SK-N-SH (cell line): ENCODE measurements around the gene HDAC4.

Experiments
- RAD21 ChIP-seq: IDR thresholded peaks from 2 replicates; pipeline ENCODE4 v1.6.1; 2012; ENCODE audit warnings: mild to moderate bottlenecking, low read length
- TF ChIP-seq, protein P1 (sequence below): fragments of 200-600 bp; sonication (generic); IDR thresholded peaks from 2 replicates; pipeline ENCODE4 v1.6.1; 2017; ENCODE audit warnings: antibody characterized with exemption, mild to moderate bottlenecking, moderate library complexity

GRCh38 chr2:239436669-239437335 is 36.0 kb upstream of the HDAC4 start:
- TF ChIP-seq, protein P1, sequence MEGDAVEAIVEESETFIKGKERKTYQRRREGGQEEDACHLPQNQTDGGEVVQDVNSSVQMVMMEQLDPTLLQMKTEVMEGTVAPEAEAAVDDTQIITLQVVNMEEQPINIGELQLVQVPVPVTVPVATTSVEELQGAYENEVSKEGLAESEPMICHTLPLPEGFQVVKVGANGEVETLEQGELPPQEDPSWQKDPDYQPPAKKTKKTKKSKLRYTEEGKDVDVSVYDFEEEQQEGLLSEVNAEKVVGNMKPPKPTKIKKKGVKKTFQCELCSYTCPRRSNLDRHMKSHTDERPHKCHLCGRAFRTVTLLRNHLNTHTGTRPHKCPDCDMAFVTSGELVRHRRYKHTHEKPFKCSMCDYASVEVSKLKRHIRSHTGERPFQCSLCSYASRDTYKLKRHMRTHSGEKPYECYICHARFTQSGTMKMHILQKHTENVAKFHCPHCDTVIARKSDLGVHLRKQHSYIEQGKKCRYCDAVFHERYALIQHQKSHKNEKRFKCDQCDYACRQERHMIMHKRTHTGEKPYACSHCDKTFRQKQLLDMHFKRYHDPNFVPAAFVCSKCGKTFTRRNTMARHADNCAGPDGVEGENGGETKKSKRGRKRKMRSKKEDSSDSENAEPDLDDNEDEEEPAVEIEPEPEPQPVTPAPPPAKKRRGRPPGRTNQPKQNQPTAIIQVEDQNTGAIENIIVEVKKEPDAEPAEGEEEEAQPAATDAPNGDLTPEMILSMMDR: no peak
- no peak for TF ChIP-seq RAD21
